Parathyroid adenoma (tissue), 2 donors: ENCODE measurements around the gene SNRPE.
"Not testable (repeated sequence)": the region's sequence is repeated elsewhere in the genome, so short reads cannot be mapped to it uniquely, and the experiment has no call there.

Source experiments
- H2AFZ ChIP-seq: fragments of 300-600 bp; sonication (generic); one replicate; pipeline ENCODE4 v1.7.0; 2017; ENCODE audit warnings: antibody characterized with exemption, mild to moderate bottlenecking
- H3K27ac ChIP-seq: fragments of 300-600 bp; sonication (generic); one replicate; pipeline ENCODE4 v1.7.0; 2017
- H3K27me3 ChIP-seq: fragments of 300-600 bp; sonication (generic); one replicate; pipeline ENCODE4 v1.7.0; 2017; ENCODE audit warnings: low read length; ENCODE audit not compliant: control insufficient read depth, insufficient read depth
- H3K36me3 ChIP-seq: fragments of 300-600 bp; sonication (generic); one replicate; pipeline ENCODE4 v1.7.0; 2017; ENCODE audit warnings: low read length; ENCODE audit not compliant: control insufficient read depth, insufficient read depth
- H3K4me1 ChIP-seq: fragments of 300-600 bp; sonication (generic); one replicate; pipeline ENCODE4 v1.7.0; 2017; ENCODE audit warnings: control low read depth
- H3K4me2 ChIP-seq: fragments of 300-600 bp; sonication (generic); one replicate; pipeline ENCODE4 v1.7.0; 2017; ENCODE audit warnings: low read length
- H3K4me3 ChIP-seq: fragments of 300-600 bp; sonication (generic); one replicate; pipeline ENCODE4 v1.7.0; 2017; ENCODE audit warnings: low read depth, low read length
- H3K79me2 ChIP-seq: fragments of 300-600 bp; sonication (generic); one replicate; pipeline ENCODE4 v1.7.0; 2017; ENCODE audit warnings: control low read depth
- H3K9ac ChIP-seq: fragments of 300-600 bp; sonication (generic); one replicate; pipeline ENCODE4 v1.7.0; 2017; ENCODE audit warnings: mild to moderate bottlenecking
- H3K9me3 ChIP-seq: fragments of 300-600 bp; sonication (generic); one replicate; pipeline ENCODE4 v1.7.0; 2017; ENCODE audit warnings: low read length; ENCODE audit not compliant: control insufficient read depth
- CTCF ChIP-seq: fragments of 300-600 bp; sonication (generic); IDR thresholded peaks from one replicate; pipeline ENCODE4 v1.7.0; 2017; ENCODE audit warnings: antibody characterized with exemption, mild to moderate bottlenecking
- donor health status: primary hyperparathyroidism.

SNRPE gene

GRCh38 chr1:203839081-203839480, 22.3 kb upstream of the SNRPE start:
- Histone ChIP-seq H3K9ac (no peak overlapping the region), H3K4me3 (no peak overlapping the region), H3K36me3 (no peaks in the 10 kb centered on the region), H3K79me2 (no peaks in the 10 kb centered on the region), H3K27me3 (no peaks in the 10 kb centered on the region), H3K4me1 (no peaks in the 10 kb centered on the region), H3K4me2 (no peak overlapping the region), H2AFZ (no peak overlapping the region), H3K9me3 (no peaks in the 10 kb centered on the region), H3K27ac (no peak overlapping the region)
- no peak for TF ChIP-seq CTCF

GRCh38 chr1:203840208-203840808, 21.1 kb upstream of the SNRPE start:
- Histone ChIP-seq H3K9ac (no peak overlapping the region), H3K27me3 (no peaks in the 10 kb centered on the region), H2AFZ (no peak overlapping the region), H3K4me3 (no peak overlapping the region), H3K4me1 (no peaks in the 10 kb centered on the region), H3K9me3 (no peaks in the 10 kb centered on the region), H3K27ac (no peak overlapping the region), H3K36me3 (no peaks in the 10 kb centered on the region), H3K4me2 (no peak overlapping the region), H3K79me2 (no peaks in the 10 kb centered on the region)
- TF ChIP-seq CTCF, result no peak

GRCh38 chr1:203842559-203842876, 18.9 kb upstream of the SNRPE start:
- Histone ChIP-seq H3K36me3 (no peaks in the 10 kb centered on the region), H3K27me3 (no peaks in the 10 kb centered on the region), H3K9me3 (no peaks in the 10 kb centered on the region), H3K27ac (no peak overlapping the region), H3K4me1 (no peaks in the 10 kb centered on the region), H3K79me2 (no peaks in the 10 kb centered on the region), H3K9ac (no peak overlapping the region), H2AFZ (no peak overlapping the region), H3K4me3 (no peak overlapping the region), H3K4me2 (no peak overlapping the region)
- no peak for TF ChIP-seq CTCF

- Histone ChIP-seq H3K27ac (no peak overlapping the region), H3K79me2 (no peaks in the 10 kb centered on the region), H3K36me3 (no peaks in the 10 kb centered on the region), H3K27me3 (no peaks in the 10 kb centered on the region), H3K4me3 (no peak overlapping the region), H3K4me1 (no peaks in the 10 kb centered on the region), H2AFZ (no peak overlapping the region), H3K9me3 (no peaks in the 10 kb centered on the region), H3K9ac (no peak overlapping the region), H3K4me2 (no peak overlapping the region)
- TF ChIP-seq CTCF, result no peak
Measured at GRCh38 chr1:203843435-203843834, 18.0 kb upstream of the SNRPE start.

GRCh38 chr1:203853112-203853511, 8.3 kb upstream of the SNRPE start:
- not testable (repeated sequence) for H3K9me3 ChIP-seq, H3K36me3 ChIP-seq, H3K4me1 ChIP-seq, H2AFZ ChIP-seq, H3K4me2 ChIP-seq, H3K9ac ChIP-seq, H3K79me2 ChIP-seq, H3K27me3 ChIP-seq, H3K4me3 ChIP-seq, H3K27ac ChIP-seq
